Measurements from ENCODE around the gene ABCF1.

Gene ABCF1

DNA sequence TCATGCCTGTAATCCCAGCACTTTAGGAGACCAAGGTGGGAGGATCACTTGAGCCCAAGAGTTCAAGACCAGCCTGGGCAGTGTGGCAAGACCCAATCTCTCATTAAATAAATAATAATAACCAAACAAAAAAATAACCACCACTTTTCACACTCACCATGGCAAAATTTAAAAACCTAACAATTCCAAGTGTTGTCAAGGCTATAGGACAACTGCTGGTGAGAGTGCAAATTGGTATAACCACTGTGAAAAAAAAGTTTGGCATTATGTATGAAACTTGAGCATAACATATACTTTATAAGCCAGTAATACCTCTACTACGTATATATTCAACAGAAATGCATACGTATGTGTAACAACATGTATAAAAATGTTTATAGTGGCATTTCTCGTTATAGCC, 10.3 kb upstream of the ABCF1 start:
- no peak for DNase-seq

DNA sequence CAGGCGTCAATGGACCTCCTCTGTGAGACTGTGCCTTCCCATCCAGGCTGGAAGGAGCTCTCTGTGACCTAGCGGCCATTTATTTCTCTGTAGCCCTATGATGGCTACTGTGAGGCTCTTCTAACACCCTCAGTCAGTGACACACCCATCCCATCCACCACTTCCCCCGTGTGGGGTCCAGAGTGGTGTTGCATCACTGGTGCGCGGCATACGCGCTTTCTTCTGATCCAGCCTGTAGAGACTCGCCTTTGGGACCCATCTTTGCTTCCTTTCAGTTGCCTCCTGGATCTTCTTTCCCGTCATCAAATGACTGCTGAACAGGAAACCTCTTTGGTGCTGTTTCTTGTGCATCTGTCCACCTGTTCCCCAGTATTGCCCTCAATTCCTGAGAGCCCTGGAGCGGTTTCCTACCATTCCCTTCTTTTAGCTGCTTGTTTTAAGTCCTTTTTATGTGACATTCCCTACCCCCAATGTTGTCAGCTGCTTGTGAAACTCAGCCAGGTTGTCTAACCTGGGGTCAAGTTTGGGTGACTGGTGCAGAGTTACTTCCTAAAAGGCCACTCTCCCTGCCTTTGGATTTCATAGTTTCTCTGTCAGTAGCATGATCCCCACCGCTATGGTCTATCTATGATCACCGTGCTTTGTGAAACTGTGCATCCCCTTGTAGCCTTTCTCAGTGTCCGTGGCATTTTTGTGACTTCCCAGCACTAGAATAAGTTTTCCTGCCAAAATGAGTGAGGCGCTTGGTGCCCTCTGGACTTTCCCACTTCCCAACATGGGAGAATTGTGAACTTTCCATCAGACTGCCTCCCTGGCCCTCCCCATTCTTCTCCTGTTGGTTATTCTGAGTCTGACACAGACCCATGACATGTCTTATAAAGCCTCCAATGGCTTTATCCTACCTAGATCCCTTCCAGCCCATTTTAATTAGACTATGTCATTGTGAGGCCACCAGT, 8.5 kb upstream of the ABCF1 start:
- DNase-seq, result no peak

- DNase-seq, result no peak
These were observed 7.1 kb upstream of the ABCF1 start for GRCh38 chr6:30564114-30564513.

DNA sequence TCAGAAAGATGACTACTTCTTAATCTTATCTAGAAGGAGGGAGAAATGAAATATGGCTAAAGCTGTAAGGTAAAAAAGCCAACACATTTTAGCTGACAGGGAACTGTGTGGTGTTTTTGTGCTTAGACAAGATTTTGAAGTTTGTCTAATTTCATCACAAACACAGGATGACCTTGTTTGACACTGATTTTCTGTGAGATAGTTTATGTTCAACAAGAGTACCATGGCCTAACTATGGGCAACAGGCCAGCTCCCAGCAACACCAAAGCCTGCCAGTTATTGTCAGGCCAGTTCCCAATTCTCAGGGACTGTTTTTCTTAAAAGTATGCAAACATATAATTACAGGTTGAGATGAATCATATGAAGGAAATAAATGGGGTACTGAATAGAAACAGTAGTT, 5.5 kb upstream of the ABCF1 start:
- no peak for DNase-seq

DNA sequence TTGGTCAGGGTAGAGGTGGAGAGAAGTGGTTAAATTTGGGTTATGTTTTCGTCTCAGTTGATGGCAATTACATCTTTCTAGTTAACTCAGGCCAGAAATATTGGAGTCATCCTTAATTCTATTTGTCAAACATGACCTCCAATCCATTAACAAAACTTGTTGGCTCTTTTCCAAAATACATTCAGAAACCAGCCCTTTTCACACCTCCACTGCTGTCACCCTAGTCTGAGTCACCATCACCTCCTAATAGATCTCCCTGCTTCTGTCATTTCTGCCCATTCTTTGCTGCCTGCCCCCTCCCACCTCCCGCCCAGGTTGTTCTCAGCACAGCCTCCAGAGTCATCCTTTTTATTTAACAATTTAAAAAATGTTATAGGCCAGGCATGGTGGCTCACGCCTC, 3.0 kb upstream of the ABCF1 start:
- DNase-seq, result no peak

GRCh38 chr6:30570263-30570662, 979 bp upstream of the ABCF1 start:
- DNase-seq, result no peak

DNA sequence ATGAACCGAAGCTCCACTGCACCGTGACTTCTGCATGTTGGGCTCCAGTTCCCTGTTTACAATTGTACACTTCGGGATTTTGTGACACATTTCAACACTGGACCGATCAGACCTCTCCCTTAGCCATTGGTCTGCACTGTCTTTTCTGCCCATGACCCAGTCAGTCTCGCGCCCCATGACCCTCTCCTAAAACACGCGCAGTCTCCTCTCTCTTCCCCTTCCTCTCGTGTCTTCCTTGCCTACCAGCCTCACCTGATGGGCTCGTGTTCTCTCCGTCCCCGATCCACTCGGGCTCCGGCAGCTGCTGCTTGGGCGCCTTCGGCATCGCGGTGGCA, 535 bp upstream of the ABCF1 start:
- DNase-seq, result no peak

- no peak for DNase-seq
These were observed 480 bp downstream of the ABCF1 start for GRCh38 chr6:30571762-30572082.

DNA sequence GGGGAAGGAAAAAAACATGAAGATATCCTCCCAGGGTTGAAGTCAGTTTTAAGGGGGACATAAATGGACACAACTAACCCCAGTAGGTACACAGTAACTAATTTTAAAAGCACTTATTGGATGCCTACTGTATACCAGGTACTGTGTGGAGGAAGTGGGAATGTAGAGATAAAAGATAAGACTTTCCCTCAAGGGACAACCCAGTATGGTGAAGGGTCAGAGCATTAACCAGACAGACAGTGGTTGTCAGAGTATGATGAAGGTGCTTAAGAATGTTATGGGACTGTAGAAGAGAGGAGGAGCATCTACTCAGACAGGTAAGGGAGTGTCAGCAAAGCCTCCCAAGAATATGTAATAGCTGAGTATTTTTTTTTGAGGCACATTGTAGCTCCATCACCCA, 906 bp downstream of the ABCF1 start:
- DNase-seq, result no peak

DNA sequence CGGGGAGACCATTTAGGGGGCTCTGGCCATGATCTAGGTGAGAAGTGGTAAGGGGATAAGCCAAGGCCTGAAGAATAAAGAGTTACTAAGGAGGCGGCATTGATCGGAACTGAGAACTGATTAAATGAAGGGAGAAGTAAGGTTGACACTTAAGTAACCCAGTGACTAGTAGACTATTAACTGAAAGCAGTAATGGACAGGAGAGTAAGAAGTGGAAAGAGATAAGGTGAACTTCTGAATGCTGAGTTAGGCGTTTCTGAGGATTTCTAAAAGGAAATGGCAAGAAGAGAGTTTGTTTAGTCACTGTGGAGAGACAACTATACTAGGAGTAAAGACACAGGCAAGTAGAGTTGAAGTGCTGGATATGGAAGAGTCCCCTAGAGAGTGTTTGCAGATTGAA, 1.9 kb downstream of the ABCF1 start:
- DNase-seq, result no peak

GRCh38 chr6:30578051-30578450, 6.8 kb downstream of the ABCF1 start:
- no peak for DNase-seq

- no peak for DNase-seq
These were observed 12.7 kb downstream of the ABCF1 start for GRCh38 chr6:30583921-30584320.

GRCh38 chr6:30589754-30590358, 18.6 kb downstream of the ABCF1 start:
- no peak for DNase-seq

- DNase-seq, result no peak
These were observed 19.3 kb downstream of the ABCF1 start for GRCh38 chr6:30590509-30590908.

GRCh38 chr6:30591008-30591407, 19.8 kb downstream of the ABCF1 start:
- no peak for DNase-seq

GRCh38 chr6:30592287-30592686, 21.0 kb downstream of the ABCF1 start:
- no peak for DNase-seq

DNA sequence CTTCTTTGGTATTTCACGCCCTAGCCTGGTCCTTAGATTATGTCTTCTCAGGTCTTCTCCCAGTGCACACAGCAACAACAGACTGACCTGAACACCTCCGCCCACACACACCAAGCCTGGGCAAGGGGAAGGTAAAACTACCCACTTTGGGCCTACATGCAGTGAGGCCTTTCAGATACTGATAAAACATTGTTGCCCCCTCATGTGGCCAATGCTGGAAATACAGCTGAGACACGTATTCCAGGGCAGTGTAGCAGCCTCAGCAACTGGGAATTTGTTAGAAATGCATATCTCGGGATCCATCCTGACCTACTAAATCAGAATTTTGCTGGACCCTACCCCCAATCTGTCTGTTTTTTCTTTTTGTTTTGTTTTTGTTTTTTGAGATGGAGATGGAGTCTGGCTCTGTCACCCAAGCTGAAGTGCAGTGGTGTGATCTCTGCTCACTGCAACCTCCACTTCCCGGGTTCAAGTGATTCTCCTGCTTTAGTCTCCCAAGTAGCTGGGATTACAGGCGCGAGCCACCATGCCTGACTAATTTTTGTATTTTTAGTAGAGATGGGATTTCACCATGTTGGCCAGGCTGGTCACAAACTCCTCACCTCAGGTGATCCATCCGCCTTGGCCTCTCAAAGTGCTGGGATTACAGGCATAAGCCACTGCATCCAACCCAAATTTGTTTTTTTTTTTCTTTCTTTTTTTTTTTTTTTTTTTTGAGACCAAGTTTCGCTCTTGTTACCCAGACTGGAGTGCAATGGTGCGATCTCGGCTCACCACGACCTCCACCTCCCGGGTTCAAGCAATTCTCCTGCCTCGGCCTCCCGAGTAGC, 26.3 kb downstream of the ABCF1 start:
- DNase-seq, result peak; percentile 73

DNA sequence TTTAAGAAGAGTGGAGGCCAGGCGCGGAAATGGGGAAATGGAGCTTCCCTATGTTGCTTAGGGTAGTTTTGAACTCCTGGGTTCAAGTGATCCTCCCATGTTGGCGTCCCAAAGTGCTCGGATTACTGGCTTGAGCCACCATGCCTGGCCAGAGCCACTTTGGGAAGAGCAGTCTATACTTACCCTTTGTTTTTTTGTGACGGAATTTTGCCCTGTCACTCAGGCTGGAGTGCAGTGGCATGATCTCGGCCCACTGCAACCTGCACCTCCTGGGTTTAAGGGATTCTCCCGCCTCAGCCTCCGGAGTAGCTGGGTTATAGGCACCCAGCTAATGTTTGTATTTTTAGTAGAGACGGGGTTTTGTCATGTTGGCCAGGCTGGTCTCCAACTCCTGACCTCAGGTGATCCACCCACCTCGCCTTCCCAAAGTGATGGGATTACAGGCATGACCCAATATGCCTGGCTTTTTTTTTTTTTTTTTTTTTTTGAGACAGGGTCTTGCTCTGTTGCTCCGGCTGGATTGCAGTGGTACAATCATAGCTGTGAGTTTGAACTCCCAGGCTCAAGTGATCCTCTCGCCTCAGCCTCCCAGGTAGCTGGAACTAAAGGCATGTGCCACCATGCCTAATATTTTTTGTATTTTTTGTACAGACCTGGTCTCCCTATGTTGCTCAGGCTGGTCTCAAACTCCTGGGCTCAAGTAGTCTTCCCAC, 27.8 kb downstream of the ABCF1 start:
- DNase-seq, result no peak

DNA sequence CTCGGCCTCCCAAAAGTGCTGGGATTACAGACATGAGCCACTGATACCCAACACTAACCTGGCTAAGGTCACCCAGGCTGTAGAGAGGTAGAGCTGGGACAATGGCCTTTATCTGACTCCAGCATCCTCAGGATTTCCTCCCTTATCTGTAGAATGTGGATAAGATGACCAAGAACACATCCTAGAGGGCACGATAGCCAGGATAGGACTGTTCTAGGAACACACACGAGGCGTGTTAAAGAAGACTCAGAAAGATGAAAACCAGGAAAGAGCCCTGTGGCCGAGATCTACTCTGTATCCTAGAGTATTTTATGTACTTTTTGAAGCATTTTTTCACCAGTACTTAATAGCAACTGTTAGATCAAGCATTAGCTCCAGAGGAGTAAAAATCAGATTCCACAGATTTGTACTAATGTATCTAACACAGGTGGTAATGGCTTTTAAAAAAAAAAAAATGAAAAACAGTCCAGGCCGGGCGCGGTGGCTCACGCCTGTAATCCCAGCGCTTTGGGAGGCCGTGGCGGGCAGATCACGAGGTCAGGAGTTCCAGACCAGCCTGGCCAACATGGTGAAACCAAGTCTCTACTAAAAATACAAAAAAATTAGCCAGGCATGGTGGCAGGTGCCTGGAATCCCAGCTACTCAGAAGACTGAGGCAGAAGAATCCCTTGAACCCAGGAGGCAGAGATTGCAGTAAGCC, 28.5 kb downstream of the ABCF1 start:
- DNase-seq, result no peak

GRCh38 chr6:30600451-30600961, 29.3 kb downstream of the ABCF1 start:
- no peak for DNase-seq

GRCh38 chr6:30601436-30601814, 30.2 kb downstream of the ABCF1 start:
- no peak for DNase-seq

All from effector CD8-positive, alpha-beta T cell (primary cell).